ENCODE data around the gene BIRC2.

Gene BIRC2

DNA sequence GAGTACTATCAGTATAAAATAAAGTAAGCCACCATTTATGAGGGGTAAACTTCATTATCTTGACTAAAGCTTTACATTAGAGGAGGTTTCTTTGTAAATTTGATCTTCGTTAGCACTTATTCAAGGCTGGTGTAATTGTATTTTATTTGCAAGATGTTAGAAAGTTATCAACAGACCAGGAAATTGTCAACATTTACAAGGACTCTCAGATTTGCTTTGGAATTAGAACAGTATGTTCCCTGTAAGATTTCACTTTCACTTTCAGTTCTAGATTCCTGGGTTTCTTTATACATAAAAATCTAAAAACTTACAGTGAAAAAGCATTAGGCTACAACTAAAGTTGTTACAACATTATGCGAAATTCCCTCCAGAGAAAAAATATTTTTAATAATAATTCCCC lies 34.3 kb upstream of the BIRC2 start (continued):
- TF ChIP-seq, protein P1, sequence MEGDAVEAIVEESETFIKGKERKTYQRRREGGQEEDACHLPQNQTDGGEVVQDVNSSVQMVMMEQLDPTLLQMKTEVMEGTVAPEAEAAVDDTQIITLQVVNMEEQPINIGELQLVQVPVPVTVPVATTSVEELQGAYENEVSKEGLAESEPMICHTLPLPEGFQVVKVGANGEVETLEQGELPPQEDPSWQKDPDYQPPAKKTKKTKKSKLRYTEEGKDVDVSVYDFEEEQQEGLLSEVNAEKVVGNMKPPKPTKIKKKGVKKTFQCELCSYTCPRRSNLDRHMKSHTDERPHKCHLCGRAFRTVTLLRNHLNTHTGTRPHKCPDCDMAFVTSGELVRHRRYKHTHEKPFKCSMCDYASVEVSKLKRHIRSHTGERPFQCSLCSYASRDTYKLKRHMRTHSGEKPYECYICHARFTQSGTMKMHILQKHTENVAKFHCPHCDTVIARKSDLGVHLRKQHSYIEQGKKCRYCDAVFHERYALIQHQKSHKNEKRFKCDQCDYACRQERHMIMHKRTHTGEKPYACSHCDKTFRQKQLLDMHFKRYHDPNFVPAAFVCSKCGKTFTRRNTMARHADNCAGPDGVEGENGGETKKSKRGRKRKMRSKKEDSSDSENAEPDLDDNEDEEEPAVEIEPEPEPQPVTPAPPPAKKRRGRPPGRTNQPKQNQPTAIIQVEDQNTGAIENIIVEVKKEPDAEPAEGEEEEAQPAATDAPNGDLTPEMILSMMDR (tag by site-specific recombination; IDR thresholded peaks at IDR 0.05), result no peak
- TF ChIP-seq ZNF530 (tag by site-specific recombination; IDR thresholded peaks at IDR 0.05; ENCODE audit: low read depth) (no peak), ZNF202 (tag by site-specific recombination; IDR thresholded peaks at IDR 0.05; ENCODE audit: borderline replicate concordance) (no peak), SALL2 (tag by site-specific recombination; IDR thresholded peaks at IDR 0.05; ENCODE audit: borderline replicate concordance) (no peak), TCF7L2 (IDR thresholded peaks at IDR 0.05; ENCODE audit: borderline replicate concordance, low read depth, low read length) (no peak), ZNF664 (tag by site-specific recombination; IDR thresholded peaks at IDR 0.05) (no peak), ZNF623 (tag by site-specific recombination; IDR thresholded peaks at IDR 0.05) (no peak)
- TF ChIP-seq, protein P2, sequence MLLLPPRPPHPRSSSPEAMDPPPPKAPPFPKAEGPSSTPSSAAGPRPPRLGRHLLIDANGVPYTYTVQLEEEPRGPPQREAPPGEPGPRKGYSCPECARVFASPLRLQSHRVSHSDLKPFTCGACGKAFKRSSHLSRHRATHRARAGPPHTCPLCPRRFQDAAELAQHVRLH (tag by site-specific recombination; IDR thresholded peaks at IDR 0.05), result no peak
- TF ChIP-seq, protein P3, sequence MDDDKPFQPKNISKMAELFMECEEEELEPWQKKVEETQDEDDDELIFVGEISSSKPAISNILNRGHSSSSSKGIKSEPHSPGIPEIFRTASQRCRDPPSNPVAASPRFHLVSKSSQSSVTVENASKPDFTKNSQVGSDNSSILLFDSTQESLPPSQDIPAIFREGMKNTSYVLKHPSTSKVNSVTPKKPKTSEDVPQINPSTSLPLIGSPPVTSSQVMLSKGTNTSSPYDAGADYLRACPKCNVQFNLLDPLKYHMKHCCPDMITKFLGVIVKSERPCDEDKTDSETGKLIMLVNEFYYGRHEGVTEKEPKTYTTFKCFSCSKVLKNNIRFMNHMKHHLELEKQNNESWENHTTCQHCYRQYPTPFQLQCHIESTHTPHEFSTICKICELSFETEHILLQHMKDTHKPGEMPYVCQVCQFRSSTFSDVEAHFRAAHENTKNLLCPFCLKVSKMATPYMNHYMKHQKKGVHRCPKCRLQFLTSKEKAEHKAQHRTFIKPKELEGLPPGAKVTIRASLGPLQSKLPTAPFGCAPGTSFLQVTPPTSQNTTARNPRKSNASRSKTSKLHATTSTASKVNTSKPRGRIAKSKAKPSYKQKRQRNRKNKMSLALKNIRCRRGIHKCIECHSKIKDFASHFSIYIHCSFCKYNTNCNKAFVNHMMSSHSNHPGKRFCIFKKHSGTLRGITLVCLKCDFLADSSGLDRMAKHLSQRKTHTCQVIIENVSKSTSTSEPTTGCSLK (tag by site-specific recombination; IDR thresholded peaks at IDR 0.05), result no peak

DNA sequence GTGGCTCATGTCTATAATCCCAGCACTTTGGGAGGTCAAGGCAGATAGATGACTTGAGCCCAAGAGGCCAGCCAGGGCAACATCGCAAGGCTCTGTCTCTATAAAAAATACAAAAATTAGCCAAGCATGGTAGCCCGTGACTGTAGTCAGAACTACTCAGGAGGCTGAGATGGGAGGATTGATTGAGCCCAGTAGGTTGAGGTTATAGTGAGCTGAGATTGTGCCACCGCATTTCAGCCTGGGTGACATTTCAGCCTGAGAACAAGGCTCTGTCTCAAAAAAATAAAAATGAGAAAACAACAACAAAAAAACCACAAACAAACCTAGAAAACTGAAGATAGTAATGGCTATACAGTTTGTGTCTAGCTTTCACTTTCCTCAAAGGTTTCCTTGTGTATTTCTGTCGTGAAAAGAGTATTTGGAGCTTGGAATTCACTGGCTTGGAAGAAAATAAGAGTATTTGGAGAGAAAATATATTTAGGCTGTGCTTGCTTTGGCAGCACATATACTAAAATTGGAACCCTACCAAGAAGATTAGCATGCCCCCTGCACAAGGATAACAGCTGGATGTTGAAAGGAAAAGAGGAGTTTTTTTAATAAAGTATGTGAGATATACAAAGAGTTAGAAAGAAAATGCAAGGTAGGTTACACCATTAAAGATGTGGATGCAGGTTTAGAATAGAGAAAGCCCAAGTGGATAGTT lies 33.6 kb upstream of the BIRC2 start:
- CTCF ChIA-PET, result interaction anchor here (0.8 to 2.5 kb wide), 6 partner anchors 10 to 450 kb away, joined by 3 to 12 read pairs (median 4); no protein-coding TSS in a partner anchor
- H3K27ac ChIP-seq (ENCODE audit: extremely low read depth, low read depth, low read length), result no peak overlapping the region
- POLR2A ChIA-PET, result no interaction called here
- no peaks in the 10 kb centered on the region for H3K4me1 ChIP-seq (ENCODE audit: control insufficient read depth, insufficient read depth, low read length)
- H3K36me3 ChIP-seq (ENCODE audit: control insufficient read depth in 2 of 2, insufficient read depth in 1 of 2, low read length in 2 of 2), result no peaks in the 10 kb centered on the region
- H3K4me3 ChIP-seq (ENCODE audit: low read depth, low read length), result no peak overlapping the region
- H3K9me3 ChIP-seq (ENCODE audit: control insufficient read depth, insufficient read depth, low read depth, low read length), result no peaks in the 10 kb centered on the region
- no peak for TF ChIP-seq ZNF133 (tag by site-specific recombination; IDR thresholded peaks at IDR 0.05)

DNA sequence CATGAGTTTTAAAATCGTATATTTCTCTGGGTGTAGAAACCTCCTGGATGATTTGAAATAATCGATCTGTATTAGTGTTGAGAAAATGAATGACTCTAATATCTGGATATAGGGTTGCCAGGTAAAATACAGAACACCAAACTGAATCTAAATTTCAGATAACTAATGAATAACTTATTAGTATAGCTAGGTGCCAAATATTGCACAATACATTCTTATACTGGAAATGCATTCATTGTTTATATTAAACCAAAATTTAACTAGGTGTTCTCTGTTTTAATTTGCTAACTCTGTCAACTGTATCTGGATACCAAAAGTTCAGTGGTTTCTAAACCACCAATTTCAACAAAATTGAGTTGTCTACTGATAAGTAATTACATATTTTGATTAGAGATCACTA lies 32.2 kb upstream of the BIRC2 start:
- H3K27ac ChIP-seq (ENCODE audit: extremely low read depth, low read depth, low read length), result no peak overlapping the region
- ChIA-PET POLR2A (no interaction called here), CTCF (interaction anchor here (0.8 to 2.5 kb wide), 4 partner anchors 9 to 419 kb away, joined by 3 to 12 read pairs (median 4); no protein-coding TSS in a partner anchor)
- H3K36me3 ChIP-seq (ENCODE audit: control insufficient read depth in 2 of 2, insufficient read depth in 1 of 2, low read length in 2 of 2), result no peaks in the 10 kb centered on the region
- no peaks in the 10 kb centered on the region for H3K9me3 ChIP-seq (ENCODE audit: control insufficient read depth, insufficient read depth, low read depth, low read length)
- no peaks in the 10 kb centered on the region for H3K4me1 ChIP-seq (ENCODE audit: control insufficient read depth, insufficient read depth, low read length)
- H3K4me3 ChIP-seq (ENCODE audit: low read depth, low read length), result no peak overlapping the region
- TF ChIP-seq SETDB1 (IDR thresholded peaks at IDR 0.05; ENCODE audit: insufficient read length, low read length), result no peak
- TF ChIP-seq, protein P4, sequence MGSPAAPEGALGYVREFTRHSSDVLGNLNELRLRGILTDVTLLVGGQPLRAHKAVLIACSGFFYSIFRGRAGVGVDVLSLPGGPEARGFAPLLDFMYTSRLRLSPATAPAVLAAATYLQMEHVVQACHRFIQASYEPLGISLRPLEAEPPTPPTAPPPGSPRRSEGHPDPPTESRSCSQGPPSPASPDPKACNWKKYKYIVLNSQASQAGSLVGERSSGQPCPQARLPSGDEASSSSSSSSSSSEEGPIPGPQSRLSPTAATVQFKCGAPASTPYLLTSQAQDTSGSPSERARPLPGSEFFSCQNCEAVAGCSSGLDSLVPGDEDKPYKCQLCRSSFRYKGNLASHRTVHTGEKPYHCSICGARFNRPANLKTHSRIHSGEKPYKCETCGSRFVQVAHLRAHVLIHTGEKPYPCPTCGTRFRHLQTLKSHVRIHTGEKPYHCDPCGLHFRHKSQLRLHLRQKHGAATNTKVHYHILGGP (tag by site-specific recombination; IDR thresholded peaks at IDR 0.05), result no peak
- TF ChIP-seq OSR2 (tag by site-specific recombination; IDR thresholded peaks at IDR 0.05), result no peak
- TF ChIP-seq, protein P5, sequence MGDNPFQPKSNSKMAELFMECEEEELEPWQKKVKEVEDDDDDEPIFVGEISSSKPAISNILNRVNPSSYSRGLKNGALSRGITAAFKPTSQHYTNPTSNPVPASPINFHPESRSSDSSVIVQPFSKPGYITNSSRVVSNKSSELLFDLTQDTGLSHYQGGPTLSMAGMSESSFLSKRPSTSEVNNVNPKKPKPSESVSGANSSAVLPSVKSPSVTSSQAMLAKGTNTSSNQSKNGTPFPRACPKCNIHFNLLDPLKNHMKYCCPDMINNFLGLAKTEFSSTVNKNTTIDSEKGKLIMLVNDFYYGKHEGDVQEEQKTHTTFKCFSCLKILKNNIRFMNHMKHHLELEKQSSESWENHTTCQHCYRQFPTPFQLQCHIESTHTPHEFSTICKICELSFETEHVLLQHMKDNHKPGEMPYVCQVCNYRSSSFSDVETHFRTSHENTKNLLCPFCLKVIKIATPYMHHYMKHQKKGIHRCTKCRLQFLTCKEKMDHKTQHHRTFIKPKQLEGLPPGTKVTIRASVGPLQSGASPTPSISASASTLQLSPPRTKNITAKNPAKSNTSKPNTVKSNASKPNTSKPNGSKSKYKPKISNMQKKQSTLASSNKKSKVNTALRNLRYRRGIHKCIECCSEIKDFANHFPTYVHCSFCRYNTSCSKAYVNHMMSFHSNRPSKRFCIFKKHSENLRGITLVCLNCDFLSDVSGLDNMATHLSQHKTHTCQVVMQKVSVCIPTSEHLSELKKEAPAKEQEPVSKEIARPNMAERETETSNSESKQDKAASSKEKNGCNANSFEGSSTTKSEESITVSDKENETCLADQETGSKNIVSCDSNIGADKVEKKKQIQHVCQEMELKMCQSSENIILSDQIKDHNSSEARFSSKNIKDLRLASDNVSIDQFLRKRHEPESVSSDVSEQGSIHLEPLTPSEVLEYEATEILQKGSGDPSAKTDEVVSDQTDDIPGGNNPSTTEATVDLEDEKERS (tag by site-specific recombination; IDR thresholded peaks at IDR 0.05), result no peak
- no peak for TF ChIP-seq TCF7L2 (IDR thresholded peaks at IDR 0.05; ENCODE audit: borderline replicate concordance, low read depth, low read length)
- no peak for TF ChIP-seq SCRT2 (tag by site-specific recombination; IDR thresholded peaks at IDR 0.05)
- no peak for TF ChIP-seq ZNF558 (tag by site-specific recombination; IDR thresholded peaks at IDR 0.05)
- TF ChIP-seq, protein P6, sequence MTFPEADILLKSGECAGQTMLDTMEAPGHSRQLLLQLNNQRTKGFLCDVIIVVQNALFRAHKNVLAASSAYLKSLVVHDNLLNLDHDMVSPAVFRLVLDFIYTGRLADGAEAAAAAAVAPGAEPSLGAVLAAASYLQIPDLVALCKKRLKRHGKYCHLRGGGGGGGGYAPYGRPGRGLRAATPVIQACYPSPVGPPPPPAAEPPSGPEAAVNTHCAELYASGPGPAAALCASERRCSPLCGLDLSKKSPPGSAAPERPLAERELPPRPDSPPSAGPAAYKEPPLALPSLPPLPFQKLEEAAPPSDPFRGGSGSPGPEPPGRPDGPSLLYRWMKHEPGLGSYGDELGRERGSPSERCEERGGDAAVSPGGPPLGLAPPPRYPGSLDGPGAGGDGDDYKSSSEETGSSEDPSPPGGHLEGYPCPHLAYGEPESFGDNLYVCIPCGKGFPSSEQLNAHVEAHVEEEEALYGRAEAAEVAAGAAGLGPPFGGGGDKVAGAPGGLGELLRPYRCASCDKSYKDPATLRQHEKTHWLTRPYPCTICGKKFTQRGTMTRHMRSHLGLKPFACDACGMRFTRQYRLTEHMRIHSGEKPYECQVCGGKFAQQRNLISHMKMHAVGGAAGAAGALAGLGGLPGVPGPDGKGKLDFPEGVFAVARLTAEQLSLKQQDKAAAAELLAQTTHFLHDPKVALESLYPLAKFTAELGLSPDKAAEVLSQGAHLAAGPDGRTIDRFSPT (tag by site-specific recombination; IDR thresholded peaks at IDR 0.05), result no peak
- no peak for TF ChIP-seq ZNF660 (tag by site-specific recombination; IDR thresholded peaks at IDR 0.05)
- TF ChIP-seq ZNF571 (tag by site-specific recombination; IDR thresholded peaks at IDR 0.05), result no peak
- no peak for TF ChIP-seq ZNF626 (tag by site-specific recombination; IDR thresholded peaks at IDR 0.05)
- no peak for TF ChIP-seq ZNF621 (tag by site-specific recombination; IDR thresholded peaks at IDR 0.05)
- no peak for TF ChIP-seq ZNF311 (tag by site-specific recombination; IDR thresholded peaks at IDR 0.05; ENCODE audit: borderline replicate concordance)
